Fibroblast of the aortic adventitia (primary cell): Measurements from ENCODE around the gene SCAMP2. TPM values are rescaled to one million over a fixed set of nuclear protein-coding genes. Genes with fewer than 3 reads are reported as not detected.

Experiments used
- DNase-seq: peaks from one replicate; pipeline ENCODE4 v3.0.0-alpha.2; 2010; ENCODE audit warnings: low read depth
- H3K4me3 ChIP-seq: 2 replicates; pipeline ENCODE4 v1.5.1; 2011; ENCODE audit warnings: low read depth, mild to moderate bottlenecking, control low read depth, low read length, moderate library complexity
- total RNA-seq: library from RNA; depleted of rRNA; stranded (reverse); fragments of >200 nt; gene quantifications from 2 replicates; pipeline ENCODE4 v1.2.3, GENCODE V29; 2012; ENCODE audit warnings: low replicate concordance
- TF ChIP-seq, protein P1 (sequence below): IDR thresholded peaks from 2 replicates; pipeline ENCODE4 v1.5.1; 2011; ENCODE audit warnings: mild to moderate bottlenecking, low read length, control low read depth, inconsistent platforms; ENCODE audit not compliant: insufficient read depth

SCAMP2 gene
- total RNA-seq, 1 donor = 29.6 TPM

DNA sequence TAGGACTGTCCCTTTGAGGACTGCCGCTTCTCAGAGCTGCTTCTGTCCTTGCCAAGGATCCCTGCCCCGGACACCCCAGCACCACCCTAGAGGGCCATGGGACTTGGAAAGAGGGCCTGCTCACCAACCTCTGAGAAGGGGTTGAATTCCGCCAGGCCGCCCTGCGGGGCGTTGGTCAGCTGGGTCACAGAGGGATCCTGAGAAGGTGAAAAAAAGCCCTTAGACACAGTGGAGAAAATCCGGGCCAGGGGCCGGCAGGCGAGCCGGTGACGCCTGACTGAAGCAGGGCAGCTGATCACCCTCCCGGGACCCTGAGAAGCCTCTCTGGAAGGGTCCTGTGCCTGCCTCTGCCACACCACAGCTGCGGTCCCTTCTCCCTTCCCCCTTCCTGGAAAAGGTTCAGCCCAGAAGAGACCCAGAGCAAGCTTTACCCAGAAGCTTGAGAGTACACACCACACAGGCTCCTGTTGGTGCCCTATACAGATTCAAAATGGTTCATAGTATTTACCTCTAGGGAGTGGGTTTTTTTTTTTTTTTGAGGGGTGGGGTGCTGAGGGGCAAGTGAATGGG, 18.6 kb downstream of the SCAMP2 start:
- no peak for DNase-seq
- TF ChIP-seq, protein P1, sequence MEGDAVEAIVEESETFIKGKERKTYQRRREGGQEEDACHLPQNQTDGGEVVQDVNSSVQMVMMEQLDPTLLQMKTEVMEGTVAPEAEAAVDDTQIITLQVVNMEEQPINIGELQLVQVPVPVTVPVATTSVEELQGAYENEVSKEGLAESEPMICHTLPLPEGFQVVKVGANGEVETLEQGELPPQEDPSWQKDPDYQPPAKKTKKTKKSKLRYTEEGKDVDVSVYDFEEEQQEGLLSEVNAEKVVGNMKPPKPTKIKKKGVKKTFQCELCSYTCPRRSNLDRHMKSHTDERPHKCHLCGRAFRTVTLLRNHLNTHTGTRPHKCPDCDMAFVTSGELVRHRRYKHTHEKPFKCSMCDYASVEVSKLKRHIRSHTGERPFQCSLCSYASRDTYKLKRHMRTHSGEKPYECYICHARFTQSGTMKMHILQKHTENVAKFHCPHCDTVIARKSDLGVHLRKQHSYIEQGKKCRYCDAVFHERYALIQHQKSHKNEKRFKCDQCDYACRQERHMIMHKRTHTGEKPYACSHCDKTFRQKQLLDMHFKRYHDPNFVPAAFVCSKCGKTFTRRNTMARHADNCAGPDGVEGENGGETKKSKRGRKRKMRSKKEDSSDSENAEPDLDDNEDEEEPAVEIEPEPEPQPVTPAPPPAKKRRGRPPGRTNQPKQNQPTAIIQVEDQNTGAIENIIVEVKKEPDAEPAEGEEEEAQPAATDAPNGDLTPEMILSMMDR = no peak
- H3K4me3 ChIP-seq = no peak overlapping the region

DNA sequence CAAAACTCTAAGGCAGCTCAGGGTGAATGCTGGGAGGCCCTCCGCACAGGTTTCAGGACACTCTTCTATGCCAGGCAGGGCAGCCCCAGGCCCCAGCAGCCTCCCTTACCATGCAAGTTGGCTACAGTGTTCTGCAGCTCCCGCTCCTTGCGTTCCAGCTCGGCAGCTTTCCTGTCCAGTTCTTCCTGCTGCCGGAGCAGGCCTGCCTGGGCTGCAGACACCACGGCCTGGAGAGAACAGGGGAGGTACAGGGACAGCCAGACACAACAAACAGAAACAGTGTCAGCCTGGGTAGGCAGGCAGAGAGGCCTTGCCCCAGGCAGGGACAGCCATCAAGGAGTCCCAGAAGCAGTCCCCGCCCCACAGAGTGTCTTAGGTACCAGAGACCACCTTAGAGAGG, 21.2 kb downstream of the SCAMP2 start:
- DNase-seq = no peak
- H3K4me3 ChIP-seq = no peak overlapping the region
- TF ChIP-seq, protein P1 = no peak

DNA sequence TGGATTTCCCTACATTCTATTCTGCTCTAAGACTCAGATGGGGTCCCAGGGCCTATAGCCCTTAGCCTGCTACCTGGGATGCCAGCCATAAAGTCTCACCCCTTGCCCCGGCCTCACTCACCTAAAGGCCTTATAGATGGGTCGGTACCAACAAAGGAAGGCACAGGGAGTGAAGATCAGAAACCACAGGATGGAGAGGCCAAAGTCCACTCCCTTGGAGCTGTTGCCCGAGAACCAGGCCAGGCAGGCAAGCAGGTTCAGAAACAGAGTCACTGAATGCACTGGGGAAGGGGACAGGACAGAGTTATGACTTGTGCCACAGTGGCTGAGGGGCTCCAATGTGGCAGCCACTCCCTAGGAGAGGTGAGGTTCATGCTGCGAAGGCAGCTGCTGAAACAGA, 22.8 kb downstream of the SCAMP2 start:
- TF ChIP-seq, protein P1 = no peak
- H3K4me3 ChIP-seq = no peak overlapping the region
- DNase-seq = no peak

DNA sequence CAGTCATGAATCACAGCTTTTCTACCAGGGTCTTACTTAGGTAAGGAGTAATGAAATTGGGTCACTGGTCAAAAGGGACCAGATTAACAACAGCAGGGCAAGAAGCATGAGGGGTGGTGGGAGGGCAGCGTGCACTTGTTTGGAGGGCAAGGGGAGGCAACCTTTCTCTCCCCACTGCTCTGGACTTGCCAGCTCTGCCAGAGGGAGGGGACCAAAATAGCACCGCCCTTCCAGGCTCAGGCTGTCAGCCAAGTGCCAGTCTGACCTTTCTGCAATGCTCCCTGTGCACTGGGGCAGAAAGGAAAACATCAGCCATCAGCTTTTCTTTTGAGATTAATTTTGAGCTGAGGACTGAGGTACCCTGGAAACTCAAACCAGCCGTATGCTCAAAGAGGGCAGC, 25.7 kb downstream of the SCAMP2 start:
- TF ChIP-seq, protein P1 = no peak
- H3K4me3 ChIP-seq = no peak overlapping the region
- DNase-seq = no peak

DNA sequence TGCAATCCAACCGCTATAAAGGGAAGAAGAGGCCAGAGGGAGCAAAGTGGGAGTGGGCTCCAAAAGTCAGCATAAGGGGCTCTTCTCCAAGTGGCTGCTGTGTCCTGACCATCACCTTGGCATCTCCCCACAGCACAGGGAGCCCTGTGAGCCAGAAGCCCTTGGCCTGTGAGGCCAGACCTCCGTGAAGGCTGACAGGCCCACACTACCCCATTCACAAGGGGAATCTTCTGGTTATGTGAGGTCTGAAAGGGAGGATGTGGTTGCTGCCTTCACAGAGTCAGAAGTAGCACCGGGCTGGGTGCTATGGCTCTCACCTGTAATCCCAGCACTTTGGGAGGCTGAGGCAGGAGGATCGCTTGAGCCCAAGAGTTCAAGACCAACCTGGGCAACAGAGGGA, 27.6 kb downstream of the SCAMP2 start:
- DNase-seq = no peak
- no peak overlapping the region for H3K4me3 ChIP-seq
- TF ChIP-seq, protein P1 = no peak

DNA sequence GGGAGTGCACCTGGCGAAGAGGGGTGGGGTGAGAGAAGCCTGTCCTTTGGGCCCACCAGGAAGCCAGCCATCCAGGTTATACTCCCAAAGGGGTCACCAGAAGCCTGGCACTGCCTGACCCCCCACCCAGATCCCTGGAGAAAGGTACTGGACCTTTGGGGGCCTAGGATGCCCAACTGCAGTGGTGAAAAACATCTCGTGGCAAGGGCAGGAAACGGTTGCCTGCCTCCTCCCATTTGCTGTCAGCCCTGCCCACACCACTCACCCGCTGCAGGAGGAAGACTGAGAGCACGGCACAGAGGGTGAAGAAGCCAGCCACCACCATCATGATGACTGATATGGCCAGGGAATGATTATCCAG, 28.0 kb downstream of the SCAMP2 start:
- no peak for DNase-seq
- TF ChIP-seq, protein P1 = no peak
- no peak overlapping the region for H3K4me3 ChIP-seq
